GM18873 (cell line): Measurements from ENCODE around the gene CDK3.

Experiments used
- ATAC-seq: cut with Tn5 transposase; IDR thresholded peaks from one replicate; pipeline ENCODE4 v1.9.1; 2021; ENCODE audit warnings: mild to moderate bottlenecking, moderate library complexity, moderate number of reproducible peaks; ENCODE audit not compliant: unreplicated experiment, low FRiP score

The CDK3 gene

GRCh38 chr17:76013377-76013932, 12.8 kb downstream of the CDK3 start:
- ATAC-seq: no peak

DNA sequence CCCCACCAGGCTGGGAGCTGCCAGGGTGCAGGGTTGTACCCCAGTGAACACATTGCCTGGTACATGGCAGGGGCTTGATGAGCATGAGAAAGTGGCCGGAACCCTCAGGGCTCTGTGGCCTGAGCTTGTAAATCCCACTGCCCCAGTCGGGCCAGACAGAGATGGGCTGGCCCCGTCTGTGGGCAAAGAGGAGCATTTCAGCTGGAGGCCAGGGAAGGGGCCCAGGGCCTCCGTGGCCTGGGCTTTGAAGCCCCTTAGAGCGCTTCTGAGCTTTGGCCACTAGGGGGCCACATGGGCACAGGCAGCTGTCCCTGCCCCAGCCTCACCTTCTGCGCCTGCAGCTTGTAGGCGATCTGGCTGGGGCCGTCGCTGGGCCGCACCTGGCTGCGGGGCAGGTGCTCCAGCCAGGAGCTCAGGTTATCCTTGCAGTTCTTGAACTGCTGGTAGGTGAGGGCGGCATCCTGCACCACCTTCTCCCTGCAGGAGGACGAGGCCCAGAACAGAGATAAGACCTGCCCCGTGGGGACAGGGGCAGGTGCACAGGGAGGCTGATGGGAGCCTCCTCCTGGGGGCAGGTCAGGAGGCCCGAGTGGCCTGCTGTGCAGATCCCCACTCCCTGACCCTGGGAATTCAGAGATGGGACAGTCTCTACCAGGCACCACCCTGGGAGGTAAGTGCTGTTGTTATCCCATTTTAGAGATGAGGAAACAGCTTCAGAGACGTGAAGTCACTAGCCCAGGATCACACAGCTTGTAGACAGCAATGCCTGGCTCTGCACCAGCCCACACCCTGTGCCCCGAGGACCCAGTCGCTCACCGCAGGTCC, 13.7 kb downstream of the CDK3 start:
- no peak for ATAC-seq

DNA sequence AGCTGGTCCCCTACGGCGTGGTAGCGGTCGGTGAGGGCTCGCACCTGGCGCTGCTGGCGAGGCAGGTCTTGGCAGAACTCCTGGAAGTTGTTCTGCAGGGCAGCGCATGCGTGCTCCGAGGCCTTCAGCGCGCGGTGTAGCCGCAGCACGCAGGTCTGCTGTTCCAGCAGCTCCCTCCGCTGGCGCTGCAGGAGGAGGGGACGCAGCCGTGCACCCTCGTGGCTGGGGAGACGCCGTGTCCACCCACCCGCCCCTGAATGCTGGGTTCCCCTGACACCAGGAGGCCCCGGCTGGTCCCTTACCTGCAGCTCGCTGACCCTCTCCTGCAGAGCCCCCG, 14.2 kb downstream of the CDK3 start:
- ATAC-seq: no peak

DNA sequence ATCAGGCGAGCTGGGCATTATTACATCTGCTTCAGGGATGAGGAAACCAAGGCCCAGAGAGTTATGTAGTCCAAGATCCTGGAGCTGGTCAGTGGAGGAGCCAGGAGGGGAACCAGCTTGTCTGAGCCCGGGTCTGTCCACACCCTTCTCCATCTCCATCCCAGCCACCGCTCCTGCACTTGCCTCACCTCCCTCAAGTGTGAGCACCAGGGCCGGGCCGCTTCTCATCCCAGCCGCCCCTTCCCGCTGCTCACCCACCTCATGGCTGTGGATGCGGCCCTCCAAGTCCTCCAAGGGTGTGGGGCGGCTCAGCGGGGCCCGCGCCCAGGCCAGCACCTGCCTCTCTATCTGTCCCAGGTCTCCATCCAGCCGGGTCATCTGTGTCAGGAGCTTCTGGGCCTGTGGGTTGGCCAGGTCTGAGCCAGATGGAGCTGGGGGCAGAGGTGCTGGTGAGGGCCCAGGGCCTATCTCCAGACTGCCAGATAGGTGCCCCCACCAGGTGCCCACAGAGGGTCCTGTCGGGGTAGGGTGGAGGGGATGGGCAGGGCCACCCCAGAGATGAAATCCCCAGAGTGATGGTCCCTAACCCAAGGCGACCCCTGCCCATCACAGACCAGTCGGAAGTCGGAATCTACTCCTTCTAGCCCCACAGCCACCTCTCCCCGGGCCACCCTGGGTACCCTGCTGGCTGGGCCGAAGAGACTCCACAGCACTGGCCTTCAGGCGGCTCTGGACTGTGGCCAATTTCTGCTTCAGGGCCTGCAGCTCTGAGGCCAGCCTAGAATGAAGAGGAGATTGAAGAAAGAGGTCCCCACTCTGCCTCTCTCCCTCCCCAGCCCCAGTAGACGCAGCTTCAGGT, 17.1 kb downstream of the CDK3 start:
- ATAC-seq: no peak

DNA sequence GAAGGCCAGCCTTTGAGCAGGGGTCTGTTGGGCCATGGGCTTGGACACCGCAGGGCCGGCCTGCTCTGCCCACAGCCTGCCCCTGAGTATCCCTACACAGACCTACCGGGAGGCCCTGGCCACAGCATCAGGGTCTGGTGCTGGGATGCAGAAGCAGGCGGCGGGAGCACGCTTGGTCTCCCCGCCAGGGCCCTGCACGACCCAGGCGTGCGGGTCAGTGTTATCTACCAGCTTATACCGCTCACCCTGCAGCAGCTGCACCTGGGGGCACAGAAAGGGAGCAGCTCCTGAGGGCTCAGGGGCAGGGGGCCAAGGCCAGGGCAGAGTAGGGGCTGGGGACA, 17.7 kb downstream of the CDK3 start:
- no peak for ATAC-seq

- ATAC-seq: no peak
Measured at GRCh38 chr17:76018801-76019200, 18.1 kb downstream of the CDK3 start.

DNA sequence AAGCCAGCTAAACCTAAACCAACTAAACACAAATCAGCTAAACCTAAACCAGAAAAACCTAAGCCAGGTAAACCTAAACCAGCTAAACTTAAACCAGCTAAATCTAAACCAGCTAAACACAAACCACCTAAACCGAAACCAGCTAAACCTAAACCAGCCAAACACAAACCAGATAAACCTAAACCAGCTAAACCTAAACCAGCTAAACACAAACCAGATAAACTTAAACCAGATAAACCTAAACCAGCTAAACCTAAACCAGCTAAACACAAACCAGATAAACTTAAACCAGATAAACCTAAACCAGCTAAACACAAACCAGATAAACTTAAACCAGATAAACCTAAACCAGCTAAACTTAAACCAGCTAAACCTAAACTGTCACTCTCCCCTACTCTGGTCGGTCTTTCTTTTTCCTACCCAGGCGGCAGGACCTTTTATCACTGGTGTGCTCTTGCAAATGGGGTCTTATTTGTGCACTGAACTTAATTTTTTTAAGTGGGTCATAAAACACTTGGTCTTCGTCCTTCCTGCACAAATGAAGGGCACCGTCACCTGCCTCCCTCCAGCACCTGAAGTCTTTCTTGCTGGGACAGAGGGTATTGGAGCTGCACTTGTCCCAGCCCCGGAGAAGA, 19.3 kb downstream of the CDK3 start:
- no peak for ATAC-seq

DNA sequence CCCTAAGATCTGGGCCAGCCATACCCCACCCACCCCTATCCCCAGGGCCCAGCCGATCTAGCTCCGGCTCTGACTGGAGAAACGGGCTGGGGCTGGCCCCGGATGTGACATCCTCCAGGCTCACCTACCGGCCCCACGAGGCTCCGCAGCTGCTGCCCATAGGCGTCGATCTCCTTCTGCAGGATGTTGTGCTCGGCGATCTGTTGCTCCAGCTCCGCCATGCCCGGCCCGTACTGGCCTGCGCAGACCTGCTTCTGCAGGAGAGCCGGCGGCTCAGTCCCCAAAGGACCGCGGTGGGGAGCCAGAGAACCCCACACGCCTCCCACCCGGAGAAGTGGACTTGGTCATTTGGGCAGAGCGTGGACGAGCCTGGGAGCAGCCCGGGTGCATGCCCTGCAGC, 21.6 kb downstream of the CDK3 start:
- ATAC-seq: no peak

- no peak for ATAC-seq
Measured at GRCh38 chr17:76022973-76023899, 22.6 kb downstream of the CDK3 start.

DNA sequence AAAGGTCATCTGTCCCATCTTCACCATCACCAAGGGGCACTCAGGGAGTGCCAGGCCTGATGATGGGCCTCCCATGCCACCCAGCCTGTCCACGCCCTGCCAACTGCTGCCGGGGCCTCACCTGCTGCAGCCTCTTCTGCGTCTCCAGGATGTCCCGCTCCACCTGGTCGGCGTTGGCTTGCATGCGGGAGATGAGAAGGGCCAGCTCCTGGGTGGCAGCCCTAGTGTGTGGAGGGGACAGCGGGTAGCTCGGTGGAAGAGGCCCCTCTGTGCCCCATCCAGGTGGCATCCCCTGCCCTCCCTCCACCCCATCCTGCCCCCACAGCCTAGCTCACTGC, 23.2 kb downstream of the CDK3 start:
- no peak for ATAC-seq

DNA sequence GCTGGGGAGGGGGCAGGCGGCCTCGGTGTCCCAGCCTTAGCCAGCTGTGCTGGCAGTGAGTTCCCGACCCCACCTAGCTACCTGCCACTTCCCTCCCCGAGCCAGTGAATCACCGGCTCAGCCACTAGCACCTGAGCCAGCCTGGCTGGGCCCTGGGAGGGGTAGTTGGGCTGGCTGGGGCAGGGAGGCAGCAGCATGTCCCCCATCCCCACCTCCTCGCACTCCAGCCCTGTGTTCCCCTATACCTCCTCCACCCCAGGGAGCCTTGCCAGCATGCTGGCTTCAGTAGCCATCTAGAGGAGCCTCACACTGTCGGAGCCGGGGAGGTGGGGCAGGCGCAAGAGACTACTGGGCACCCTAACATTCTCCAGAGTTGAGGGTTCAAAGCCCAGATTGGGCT, 23.7 kb downstream of the CDK3 start:
- no peak for ATAC-seq

DNA sequence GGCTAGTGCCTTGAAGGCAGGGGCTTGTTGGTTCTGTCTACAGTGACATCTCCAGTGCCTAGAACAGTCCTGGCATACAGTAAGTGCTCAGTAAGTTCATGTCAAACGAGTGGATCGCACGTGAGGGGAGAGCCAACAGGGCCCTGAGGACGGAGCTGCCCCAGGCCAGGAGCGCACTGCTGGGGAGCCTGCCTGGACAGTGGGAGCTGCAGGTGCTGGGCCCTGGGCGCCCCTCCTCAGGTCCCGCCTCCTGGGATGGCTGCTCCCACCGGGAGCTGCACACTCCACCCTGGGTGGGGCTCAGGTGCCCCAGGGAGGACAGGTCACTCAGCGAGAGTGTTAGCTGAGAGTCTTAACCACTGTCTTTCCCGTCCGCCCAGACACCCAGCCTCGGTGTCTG, 24.6 kb downstream of the CDK3 start:
- no peak for ATAC-seq

DNA sequence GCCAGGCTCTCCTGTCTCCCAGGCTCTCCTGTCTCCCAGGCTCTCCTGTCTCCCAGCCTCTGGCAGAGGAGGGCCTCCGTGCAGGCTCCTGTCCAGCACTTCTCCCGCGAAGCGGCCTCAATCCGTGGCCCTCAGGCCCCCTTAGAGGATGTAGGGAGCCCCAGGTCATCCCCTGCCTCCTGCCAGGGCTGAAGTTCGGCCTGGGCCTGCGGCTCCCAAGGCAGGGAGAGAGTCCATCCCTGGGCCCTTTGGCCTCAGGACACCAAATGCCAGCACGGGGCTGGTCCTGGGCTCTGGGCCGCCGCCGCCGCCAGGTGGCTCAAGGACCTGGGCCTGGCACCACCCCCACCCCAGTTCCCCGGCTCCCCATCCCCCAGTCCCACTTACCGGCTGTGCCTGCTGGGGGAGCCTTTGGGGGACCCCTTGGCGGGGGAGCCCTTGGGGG, 26.1 kb downstream of the CDK3 start:
- ATAC-seq: no peak

- no peak for ATAC-seq
Measured at GRCh38 chr17:76027159-76027839, 26.6 kb downstream of the CDK3 start, which contains the start of gene EVPL. EVPL (minus strand) TSS chr17:76027306; CDS start chr17:76027198, 108 bp downstream.

- ATAC-seq: no peak
Measured at GRCh38 chr17:76032073-76032779, 31.6 kb downstream of the CDK3 start.

GRCh38 chr17:76032780-76033108, 32.1 kb downstream of the CDK3 start:
- ATAC-seq: no peak

DNA sequence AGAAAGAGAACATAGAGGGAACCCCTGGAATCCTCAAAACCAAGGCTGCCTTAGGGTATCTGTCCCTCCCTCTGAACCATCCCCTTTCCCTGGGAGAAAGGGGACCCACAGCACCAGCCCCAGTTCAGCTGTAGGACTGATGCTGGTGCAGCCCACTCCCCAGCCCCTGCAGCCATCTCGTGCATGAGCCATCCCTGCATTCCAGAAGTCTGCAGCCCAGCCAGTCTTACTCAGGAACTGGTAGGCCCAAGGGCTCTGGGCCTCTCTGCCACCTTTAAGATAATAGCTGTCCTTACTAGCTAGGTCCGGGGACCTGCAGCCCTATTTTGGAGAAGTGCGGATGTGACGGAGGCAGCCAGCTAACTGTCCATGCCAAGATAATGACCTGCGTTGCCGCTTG, 32.5 kb downstream of the CDK3 start:
- no peak for ATAC-seq

DNA sequence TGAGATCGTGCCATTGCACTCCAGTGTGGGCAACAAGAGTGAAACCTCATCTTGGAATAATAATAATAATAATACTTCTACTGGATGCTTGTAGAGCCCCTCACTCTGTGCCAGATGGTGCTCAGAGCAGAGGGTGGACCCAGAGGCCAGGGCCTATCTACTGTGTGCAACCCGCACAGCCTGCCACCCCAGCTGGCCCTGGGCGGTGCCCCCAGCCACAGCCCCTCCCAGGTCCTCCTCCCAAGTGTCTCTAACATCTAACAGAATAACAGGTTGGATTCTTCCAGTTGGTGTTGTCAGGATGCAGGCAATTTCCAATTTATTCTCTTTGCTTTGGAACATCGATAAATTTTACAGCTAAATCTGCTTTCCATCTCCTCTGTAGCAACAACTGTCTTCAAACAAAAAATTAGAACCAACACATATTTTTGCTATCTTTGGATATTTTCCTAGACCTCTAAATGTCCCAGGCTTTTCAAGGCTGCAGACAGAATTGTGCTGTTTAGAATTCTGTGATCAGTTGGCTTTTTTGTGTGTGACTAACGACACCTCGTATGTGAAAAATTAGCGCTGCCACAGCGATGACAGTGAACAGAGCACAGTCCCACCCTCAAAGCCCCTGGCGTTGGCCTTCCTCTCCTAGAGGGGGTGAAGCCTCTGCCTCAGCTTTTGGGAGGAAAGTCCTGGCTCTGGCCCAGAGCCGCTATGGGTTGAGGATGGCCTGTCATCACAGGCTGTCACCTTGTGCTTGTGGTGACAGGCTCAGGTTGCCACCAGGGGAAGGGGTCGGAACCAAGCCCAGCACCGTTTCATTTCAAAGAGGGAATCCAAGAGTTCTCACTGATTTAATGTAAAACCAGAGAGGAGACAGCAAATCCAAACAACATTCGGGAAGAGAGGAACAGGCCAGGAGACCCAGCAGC, 34.0 kb downstream of the CDK3 start:
- ATAC-seq: no peak
